Upper lobe of left lung (tissue), 4 donors: Measurements from ENCODE around the gene CDH10.

Experiments used
- CTCF ChIP-seq, 6 experiments: fragments of 450-650 bp in 4 of 6; fragments of 200-600 bp in 2 of 6; sonication (generic) in 2 of 6; IDR thresholded peaks; one replicate each; pipeline ENCODE4 v1.5.1; 2016 to 2019; ENCODE audit warnings: antibody characterized with exemption in 6 of 6
- EP300 ChIP-seq, 4 donors: sonication (generic); formaldehyde crosslinking; IDR thresholded peaks; one replicate each; pipeline ENCODE4 v1.5.1; 2017; ENCODE audit warnings: antibody characterized with exemption in 4 of 4, control low read depth in 2 of 4
- POLR2A ChIP-seq, 4 donors: fragments of 450-650 bp; IDR thresholded peaks; one replicate each; pipeline ENCODE4 v1.5.1; 2016 to 2017; ENCODE audit warnings: antibody characterized with exemption in 4 of 4, mild to moderate bottlenecking in 2 of 4
- POLR2AphosphoS5 ChIP-seq, 2 donors: sonication (generic); formaldehyde crosslinking; IDR thresholded peaks; one replicate each; pipeline ENCODE4 v1.5.1; 2017; ENCODE audit warnings: antibody characterized with exemption in 2 of 2

DNA sequence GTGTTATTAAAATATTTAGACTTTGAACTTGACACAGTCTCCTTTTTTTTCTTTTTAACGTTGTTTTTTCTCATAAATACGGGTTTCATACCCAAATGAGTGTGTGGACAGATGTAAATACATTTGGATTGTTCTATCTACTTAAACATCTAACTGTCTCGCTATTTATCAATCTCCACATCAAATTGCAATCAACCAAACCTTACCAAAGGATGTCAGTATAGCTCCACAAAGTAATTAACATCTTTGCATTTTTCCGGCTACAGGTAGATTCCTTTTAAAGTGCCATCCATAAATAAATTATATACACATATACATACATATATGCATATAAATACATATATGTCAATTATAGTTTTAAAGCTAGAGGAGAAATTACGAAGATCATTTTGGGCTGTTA, 705 bp upstream of the CDH10 start:
- TF ChIP-seq POLR2A (IDR thresholded peaks at IDR 0.05) (no peak), CTCF (IDR thresholded peaks at IDR 0.05) (no peak), EP300 (IDR thresholded peaks at IDR 0.05) (no peak), POLR2AphosphoS5 (IDR thresholded peaks at IDR 0.05) (no peak)
